CD4-positive, CD25-positive, alpha-beta regulatory T cell (primary cell): ENCODE measurements around the gene SLC49A4. TPM values are rescaled to one million over a fixed set of nuclear protein-coding genes. Genes with fewer than 3 reads are reported as not detected.
A peak's percentile ranks its signal among the peaks of the same experiment; 100 is the strongest.

Experiments
- ATAC-seq, 2 donors: fragments of 150-1000 bp; cut with Tn5 transposase; one replicate each; pipeline ENCODE4 v1.10.0; 2021; ENCODE audit warnings: low read depth in 2 of 2, moderate number of reproducible peaks in 2 of 2, moderate library complexity in 1 of 2
- DNase-seq, 3 donors: peaks; one replicate each; pipeline versions ENCODE4 v3.0.0 to v3.0.0-alpha.2; 2012 to 2022; ENCODE audit warnings: mixed read lengths in 1 of 3
- H3K27ac ChIP-seq: one replicate; pipeline ENCODE4 v1.7.0; 2013; ENCODE audit warnings: mild to moderate bottlenecking, low read length; ENCODE audit not compliant: insufficient read depth, poor library complexity, severe bottlenecking
- H3K27me3 ChIP-seq: one replicate; pipeline ENCODE4 v1.7.0; 2013; ENCODE audit warnings: low read length; ENCODE audit not compliant: control insufficient read depth, insufficient read depth
- H3K36me3 ChIP-seq: one replicate; pipeline ENCODE4 v1.7.0; 2013; ENCODE audit warnings: mild to moderate bottlenecking, low read length, moderate library complexity; ENCODE audit not compliant: control insufficient read depth, insufficient read depth
- H3K4me1 ChIP-seq: 2 replicates; pipeline ENCODE4 v1.7.0; 2013; ENCODE audit warnings: mild to moderate bottlenecking, low read length; ENCODE audit not compliant: insufficient read depth, control insufficient read depth, poor library complexity, severe bottlenecking
- H3K4me3 ChIP-seq: one replicate; pipeline ENCODE4 v1.7.0; 2013; ENCODE audit warnings: low read depth, mild to moderate bottlenecking, low read length, moderate library complexity
- H3K9me3 ChIP-seq, 2 experiments: 1 replicate in 1 of 2; 2 replicates in 1 of 2; pipeline ENCODE4 v1.7.0; 2013; ENCODE audit warnings: low read length in 2 of 2, mild to moderate bottlenecking in 1 of 2, moderate library complexity in 1 of 2; ENCODE audit not compliant: control insufficient read depth in 2 of 2
- H3K27ac Mint-ChIP-seq, 3 donors: one replicate each; pipeline ENCODE4 v1.8.0; 2020 to 2022; ENCODE audit warnings: mild to moderate bottlenecking in 3 of 3, mixed read lengths in 3 of 3, moderate library complexity in 2 of 3
- H3K27me3 Mint-ChIP-seq: one replicate; pipeline ENCODE4 v1.8.0; 2022; ENCODE audit warnings: mild to moderate bottlenecking, mixed read lengths
- H3K36me3 Mint-ChIP-seq: one replicate; pipeline ENCODE4 v1.8.0; 2020; ENCODE audit warnings: mixed read lengths
- H3K4me1 Mint-ChIP-seq, 4 donors: one replicate each; pipeline ENCODE4 v1.8.0; 2020 to 2022; ENCODE audit warnings: mixed read lengths in 4 of 4, mild to moderate bottlenecking in 1 of 4
- H3K4me3 Mint-ChIP-seq, 4 donors: one replicate each; pipeline ENCODE4 v1.8.0; 2020 to 2022; ENCODE audit warnings: mild to moderate bottlenecking in 4 of 4, mixed read lengths in 4 of 4, moderate library complexity in 3 of 4
- H3K9me3 Mint-ChIP-seq, 7 donors: one replicate each; pipeline ENCODE4 v1.8.0; 2020 to 2022; ENCODE audit warnings: mixed read lengths in 7 of 7, mild to moderate bottlenecking in 3 of 7, moderate library complexity in 2 of 7
- polyA plus RNA-seq, 4 donors: library from polyadenylated mRNA; unstranded; fragments of 300-500 nt; fragmentation: Illumina TruSeq; gene quantifications; one replicate each; pipeline ENCODE4 v1.2.3, GENCODE V29; 2021
- total RNA-seq: library from RNA; stranded (reverse); gene quantifications from one replicate; pipeline ENCODE4 v1.2.3, GENCODE V29; 2022

Gene SLC49A4
- total and polyA plus RNA-seq, 5 donors from 2014 or later, result 2.3 to 6.3 (median 3.3) TPM

- H3K27me3 Mint-ChIP-seq, result no peaks in the 10 kb centered on the region
- peaks cover 0 to 7% (median 2%) of the 10 kb centered on the region in 4 donors for H3K4me1 Mint-ChIP-seq
- no peaks in the 10 kb centered on the region for H3K9me3 Mint-ChIP-seq
- H3K36me3 ChIP-seq, result peaks cover 4% of the 10 kb centered on the region
- no peaks in the 10 kb centered on the region for H3K9me3 ChIP-seq
- no peak overlapping the region for H3K27ac Mint-ChIP-seq
- H3K36me3 Mint-ChIP-seq, result peaks cover 19% of the 10 kb centered on the region
- no peak overlapping the region for H3K4me3 Mint-ChIP-seq
- no peak for ATAC-seq
- H3K27ac ChIP-seq, result no peak overlapping the region
- H3K4me1 ChIP-seq, result no peaks in the 10 kb centered on the region
- no peak for DNase-seq
- no peaks in the 10 kb centered on the region for H3K27me3 ChIP-seq
- no peak overlapping the region for H3K4me3 ChIP-seq
Observed at GRCh38 chr3:122886251-122886650, 91.4 kb downstream of the SLC49A4 start.

DNA sequence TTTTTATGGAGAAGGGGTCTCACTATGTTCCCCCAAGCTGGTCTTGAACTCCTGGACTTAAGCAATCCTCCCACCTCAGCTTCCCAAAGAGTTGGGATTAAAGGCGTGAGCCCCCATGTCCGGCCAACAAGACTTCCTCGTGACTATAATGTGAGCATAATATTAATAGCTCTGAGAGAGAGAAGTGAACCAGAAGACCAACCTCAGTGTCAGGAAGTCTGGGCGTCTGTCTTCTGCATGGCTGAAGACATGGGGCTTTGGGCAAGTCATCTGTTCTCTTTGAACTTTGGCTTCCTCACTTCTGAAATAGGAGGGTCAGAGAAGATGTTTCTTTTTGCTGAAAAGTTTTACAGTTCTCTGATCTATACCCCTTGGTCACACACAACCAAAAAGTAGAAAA lies 92.1 kb downstream of the SLC49A4 start:
- Mint-ChIP-seq H3K27me3 (no peaks in the 10 kb centered on the region), H3K36me3 (peaks cover 12% of the 10 kb centered on the region), H3K4me1 (peaks cover 0 to 7% (median 2%) of the 10 kb centered on the region in 4 donors), H3K9me3 (no peaks in the 10 kb centered on the region), H3K4me3 (no peak overlapping the region), H3K27ac (peak overlapping the region in 1 of 3 donors; percentile 40)
- Histone ChIP-seq H3K36me3 (peaks cover 1% of the 10 kb centered on the region), H3K27ac (no peak overlapping the region), H3K27me3 (no peaks in the 10 kb centered on the region), H3K9me3 (no peaks in the 10 kb centered on the region), H3K4me1 (no peaks in the 10 kb centered on the region), H3K4me3 (no peak overlapping the region)
- ATAC-seq (no peak), DNase-seq (no peak)

- peak in 1 of 3 donors; percentile 75 for DNase-seq
- no peak for ATAC-seq
- Mint-ChIP-seq H3K4me1 (peaks cover 0 to 10% (median 7%) of the 10 kb centered on the region in 4 donors), H3K4me3 (no peak overlapping the region), H3K27me3 (no peaks in the 10 kb centered on the region), H3K36me3 (peaks cover 4% of the 10 kb centered on the region), H3K27ac (peak overlapping the region in 1 of 3 donors; percentile 22), H3K9me3 (no peaks in the 10 kb centered on the region)
- Histone ChIP-seq H3K27ac (no peak overlapping the region), H3K4me1 (no peaks in the 10 kb centered on the region), H3K9me3 (no peaks in the 10 kb centered on the region), H3K4me3 (no peak overlapping the region), H3K36me3 (no peaks in the 10 kb centered on the region), H3K27me3 (no peaks in the 10 kb centered on the region)
Observed at GRCh38 chr3:122890077-122890719, 95.3 kb downstream of the SLC49A4 start.

- no peak overlapping the region for H3K27ac Mint-ChIP-seq
- Histone ChIP-seq H3K27me3 (no peaks in the 10 kb centered on the region), H3K36me3 (no peaks in the 10 kb centered on the region), H3K27ac (no peak overlapping the region), H3K4me3 (no peak overlapping the region), H3K9me3 (no peaks in the 10 kb centered on the region), H3K4me1 (no peaks in the 10 kb centered on the region)
- peaks cover under 1% of the 10 kb centered on the region for H3K36me3 Mint-ChIP-seq
- ATAC-seq (no peak), DNase-seq (no peak)
- H3K4me3 Mint-ChIP-seq, result no peak overlapping the region
- H3K9me3 Mint-ChIP-seq, result no peaks in the 10 kb centered on the region
- H3K4me1 Mint-ChIP-seq, result peaks cover 0 to 10% (median 7%) of the 10 kb centered on the region in 4 donors
- no peaks in the 10 kb centered on the region for H3K27me3 Mint-ChIP-seq
Observed at GRCh38 chr3:122890720-122891220, 95.9 kb downstream of the SLC49A4 start.

GRCh38 chr3:122892118-122892960 lies 97.5 kb downstream of the SLC49A4 start:
- Mint-ChIP-seq H3K27me3 (peaks cover 5% of the 10 kb centered on the region), H3K36me3 (no peaks in the 10 kb centered on the region), H3K4me3 (no peak overlapping the region), H3K9me3 (no peaks in the 10 kb centered on the region), H3K27ac (no peak overlapping the region), H3K4me1 (peaks cover 0 to 10% (median 7%) of the 10 kb centered on the region in 4 donors)
- DNase-seq (no peak), ATAC-seq (no peak)
- H3K27ac ChIP-seq, result no peak overlapping the region
- H3K9me3 ChIP-seq, result no peaks in the 10 kb centered on the region
- no peaks in the 10 kb centered on the region for H3K27me3 ChIP-seq
- no peak overlapping the region for H3K4me3 ChIP-seq
- H3K36me3 ChIP-seq, result no peaks in the 10 kb centered on the region
- H3K4me1 ChIP-seq, result no peaks in the 10 kb centered on the region

DNA sequence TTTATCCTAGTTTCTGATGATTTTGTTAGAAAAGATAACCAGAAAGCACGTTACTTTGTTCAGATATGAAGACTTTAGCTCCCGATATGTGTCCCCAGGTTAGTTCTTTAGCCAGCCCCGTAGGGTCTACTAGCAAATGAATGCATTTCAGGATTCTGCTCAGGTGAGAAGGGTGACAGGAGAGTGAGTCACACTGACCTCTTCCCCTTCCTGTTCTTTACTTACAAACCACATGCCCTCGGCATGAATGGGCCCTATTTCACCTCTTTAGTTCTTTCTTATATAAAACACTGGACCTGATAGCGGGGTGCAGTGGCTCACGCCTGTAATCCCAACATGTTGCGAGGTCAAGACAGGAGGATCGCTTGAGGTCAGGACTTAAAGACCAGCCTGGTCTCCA lies 98.4 kb downstream of the SLC49A4 start:
- DNase-seq, result peak in 1 of 3 donors; percentile 45

DNA sequence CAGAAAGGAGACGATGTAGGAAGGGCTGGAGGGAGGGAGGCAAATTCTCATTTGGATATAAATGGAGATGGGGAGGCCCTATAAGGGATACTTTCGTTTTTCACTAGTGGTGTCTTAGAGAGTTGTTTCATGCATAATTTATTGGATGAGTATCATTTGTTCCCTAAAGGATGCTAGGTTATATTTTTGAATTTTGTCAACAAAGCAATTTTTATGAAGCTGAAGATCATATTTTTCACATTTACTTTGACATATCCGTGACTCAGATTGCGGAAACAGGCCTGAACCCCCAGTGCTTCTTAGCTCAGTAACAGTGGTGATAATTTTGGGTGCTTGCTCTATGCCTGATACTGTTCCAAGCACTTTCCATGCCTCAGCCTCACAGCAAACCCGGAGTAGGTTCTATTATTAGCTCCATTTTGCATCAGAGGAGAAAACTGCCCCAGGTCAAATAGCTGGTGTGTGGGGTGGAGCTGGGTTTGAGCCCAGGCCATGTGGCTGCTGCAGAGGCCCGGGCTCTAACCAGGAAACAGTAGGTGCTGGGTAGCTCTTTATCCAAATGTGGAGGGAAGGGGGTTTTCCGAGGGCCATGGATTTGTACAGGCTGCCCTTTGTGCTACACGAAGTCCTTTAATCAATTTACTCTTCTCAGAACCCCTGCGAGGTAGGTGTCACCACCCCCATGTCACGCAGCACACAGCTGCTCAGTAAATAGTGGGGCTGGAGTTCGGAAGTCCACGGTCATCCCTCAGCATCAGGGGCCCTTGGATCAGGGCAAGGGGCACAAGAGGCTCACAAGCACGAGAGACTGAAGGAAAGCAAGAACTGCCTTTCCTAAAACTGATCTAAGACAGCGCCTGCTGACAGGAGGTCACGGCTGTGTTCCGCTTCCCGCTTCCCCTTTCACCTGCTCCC lies 99.1 kb downstream of the SLC49A4 start:
- ATAC-seq (no peak), DNase-seq (no peak)
- no peaks in the 10 kb centered on the region for H3K4me1 ChIP-seq
- no peaks in the 10 kb centered on the region for H3K36me3 Mint-ChIP-seq
- no peak overlapping the region for H3K4me3 Mint-ChIP-seq
- H3K4me3 ChIP-seq, result no peak overlapping the region
- H3K27ac Mint-ChIP-seq, result no peak overlapping the region
- no peaks in the 10 kb centered on the region for H3K9me3 Mint-ChIP-seq
- H3K4me1 Mint-ChIP-seq, result peaks cover 0 to 10% (median 7%) of the 10 kb centered on the region in 4 donors
- H3K27me3 ChIP-seq, result no peaks in the 10 kb centered on the region
- H3K9me3 ChIP-seq, result no peaks in the 10 kb centered on the region
- no peak overlapping the region for H3K27ac ChIP-seq
- H3K36me3 ChIP-seq, result no peaks in the 10 kb centered on the region
- peaks cover 14% of the 10 kb centered on the region for H3K27me3 Mint-ChIP-seq

More for the DNA sequence above, 98.4 kb downstream of the SLC49A4 start:
- Mint-ChIP-seq H3K27ac (no peak overlapping the region), H3K9me3 (no peaks in the 10 kb centered on the region), H3K4me1 (peaks cover 0 to 10% (median 7%) of the 10 kb centered on the region in 4 donors), H3K4me3 (no peak overlapping the region), H3K36me3 (no peaks in the 10 kb centered on the region), H3K27me3 (peaks cover 7% of the 10 kb centered on the region)
- peak; percentile 47 to 68 for ATAC-seq
- no peak overlapping the region for H3K27ac ChIP-seq
- no peaks in the 10 kb centered on the region for H3K36me3 ChIP-seq
- H3K27me3 ChIP-seq, result no peaks in the 10 kb centered on the region
- H3K9me3 ChIP-seq, result no peaks in the 10 kb centered on the region
- no peaks in the 10 kb centered on the region for H3K4me1 ChIP-seq
- H3K4me3 ChIP-seq, result no peak overlapping the region
